ENCODE measurements around the gene RAD51B. TPM values are rescaled to one million over a fixed set of nuclear protein-coding genes. Genes with fewer than 3 reads are reported as not detected.

The RAD51B gene
- total RNA-seq, 1 experiment from 2014 or later, result 23.3 TPM

- CTCF ChIA-PET, result no interaction called here
- no peak for TF ChIP-seq CTCF (conservative IDR thresholded peaks at IDR 0.05; ENCODE audit: low read depth, low read length)
- no peak for TF ChIP-seq EZH2 (IDR thresholded peaks at IDR 0.05; ENCODE audit: borderline replicate concordance, low read depth, low read length, poor library complexity, severe bottlenecking)
- H3K4me1 ChIP-seq (ENCODE audit: insufficient read depth, low read length, poor library complexity, severe bottlenecking), result peaks cover 22% of the 10 kb centered on the region
- H3K4me3 ChIP-seq (ENCODE audit: low read depth, low read length, poor library complexity, severe bottlenecking), result no peak overlapping the region
- H3K27ac ChIP-seq (ENCODE audit: low read depth, low read length, poor library complexity, severe bottlenecking), result no peak overlapping the region
- H3K9me3 ChIP-seq (ENCODE audit: low read depth, low read length, poor library complexity, severe bottlenecking), result no peaks in the 10 kb centered on the region
- no peak for DNase-seq (ENCODE audit: low spot score)
- no peaks in the 10 kb centered on the region for H3K36me3 ChIP-seq (ENCODE audit: insufficient read depth, low read length, poor library complexity, severe bottlenecking)
- intact Hi-C loops (cut with micrococcal nuclease; ENCODE audit: unreplicated experiment), result no loop called here
- POLR2A ChIA-PET (ENCODE audit: low non-redundant PET), result no interaction called here
- no peaks in the 10 kb centered on the region for H3K27me3 ChIP-seq (replicated peaks; ENCODE audit: insufficient read depth, low read depth, low read length, poor library complexity)
- BruUV-seq (replicated peaks), result no TSS peak
Observed at GRCh38 chr14:68513838-68514607, 694.4 kb downstream of the RAD51B start.

GRCh38 chr14:68514608-68515194, 695.1 kb downstream of the RAD51B start:
- Histone ChIP-seq H3K9me3 (ENCODE audit: low read depth, low read length, poor library complexity, severe bottlenecking) (no peaks in the 10 kb centered on the region), H3K27ac (ENCODE audit: low read depth, low read length, poor library complexity, severe bottlenecking) (no peak overlapping the region), H3K4me3 (ENCODE audit: low read depth, low read length, poor library complexity, severe bottlenecking) (no peak overlapping the region), H3K27me3 (replicated peaks; ENCODE audit: insufficient read depth, low read depth, low read length, poor library complexity) (no peaks in the 10 kb centered on the region), H3K36me3 (ENCODE audit: insufficient read depth, low read length, poor library complexity, severe bottlenecking) (no peaks in the 10 kb centered on the region), H3K4me1 (ENCODE audit: insufficient read depth, low read length, poor library complexity, severe bottlenecking) (peaks cover 27% of the 10 kb centered on the region)
- DNase-seq (ENCODE audit: low spot score), result no peak
- BruUV-seq (replicated peaks), result no TSS peak
- TF ChIP-seq EZH2 (IDR thresholded peaks at IDR 0.05; ENCODE audit: borderline replicate concordance, low read depth, low read length, poor library complexity, severe bottlenecking) (no peak), CTCF (conservative IDR thresholded peaks at IDR 0.05; ENCODE audit: low read depth, low read length) (no peak)
- ChIA-PET CTCF (no interaction called here), POLR2A (ENCODE audit: low non-redundant PET) (no interaction called here)
- intact Hi-C loops (cut with micrococcal nuclease; ENCODE audit: unreplicated experiment), result no loop called here

GRCh38 chr14:68516342-68516741, 696.8 kb downstream of the RAD51B start:
- Histone ChIP-seq H3K4me1 (ENCODE audit: insufficient read depth, low read length, poor library complexity, severe bottlenecking) (peaks cover 14% of the 10 kb centered on the region), H3K9me3 (ENCODE audit: low read depth, low read length, poor library complexity, severe bottlenecking) (no peaks in the 10 kb centered on the region), H3K27me3 (replicated peaks; ENCODE audit: insufficient read depth, low read depth, low read length, poor library complexity) (no peaks in the 10 kb centered on the region), H3K36me3 (ENCODE audit: insufficient read depth, low read length, poor library complexity, severe bottlenecking) (no peaks in the 10 kb centered on the region), H3K4me3 (ENCODE audit: low read depth, low read length, poor library complexity, severe bottlenecking) (no peak overlapping the region), H3K27ac (ENCODE audit: low read depth, low read length, poor library complexity, severe bottlenecking) (no peak overlapping the region)
- ChIA-PET POLR2A (ENCODE audit: low non-redundant PET) (no interaction called here), CTCF (no interaction called here)
- TF ChIP-seq EZH2 (IDR thresholded peaks at IDR 0.05; ENCODE audit: borderline replicate concordance, low read depth, low read length, poor library complexity, severe bottlenecking) (no peak), CTCF (conservative IDR thresholded peaks at IDR 0.05; ENCODE audit: low read depth, low read length) (no peak)
- no peak for DNase-seq (ENCODE audit: low spot score)
- intact Hi-C loops (cut with micrococcal nuclease; ENCODE audit: unreplicated experiment), result no loop called here
- BruUV-seq (replicated peaks), result no TSS peak

Data from A673 (cell line).